T-helper 1 cell treated with Interleukin-12 subunit alpha and Interleukin-12 subunit beta and Interleukin-4 antibody, amounts not matched to agents 30 ng/mL and 1 ng/mL, for 36 hours (primary cell): ENCODE measurements around the gene PEAK3. TPM values are rescaled to one million over a fixed set of nuclear protein-coding genes. Genes with fewer than 3 reads are reported as not detected.

ENCODE experiments used
- intact Hi-C: fragments of 100-400 bp; cut with micrococcal nuclease; formaldehyde crosslinking; loops from one replicate; pipeline ENCODE4 v1.15.1; 2024
- total RNA-seq: library from RNA; stranded (reverse); gene quantifications from 2 replicates; pipeline ENCODE4 v1.2.3, GENCODE V29; 2022

Gene PEAK3
- total RNA-seq, 1 donor from 2014 or later: 1.2 TPM

DNA sequence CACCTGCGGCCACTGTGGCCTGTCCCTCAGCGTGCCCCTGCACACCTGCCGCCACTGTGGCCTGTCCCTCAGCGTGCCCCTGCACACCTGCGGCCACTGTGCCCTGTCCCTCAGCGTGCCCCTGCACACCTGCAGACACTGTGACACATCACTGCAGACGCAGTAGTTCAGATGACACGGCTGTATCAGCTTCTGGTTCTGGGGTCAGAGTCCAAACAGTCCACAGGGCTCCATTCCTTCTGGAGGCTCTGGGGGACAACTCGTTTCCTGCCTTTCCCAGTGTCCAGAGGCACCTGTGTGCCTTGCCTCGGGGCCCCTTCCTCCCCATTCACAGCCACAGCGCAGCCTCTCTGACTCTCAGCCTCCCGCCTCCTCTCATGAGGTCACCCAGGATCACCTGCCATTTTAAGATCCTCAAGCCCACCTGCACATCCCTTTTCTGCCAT is 39.9 kb downstream of the PEAK3 start:
- intact Hi-C loops: no loop called here

DNA sequence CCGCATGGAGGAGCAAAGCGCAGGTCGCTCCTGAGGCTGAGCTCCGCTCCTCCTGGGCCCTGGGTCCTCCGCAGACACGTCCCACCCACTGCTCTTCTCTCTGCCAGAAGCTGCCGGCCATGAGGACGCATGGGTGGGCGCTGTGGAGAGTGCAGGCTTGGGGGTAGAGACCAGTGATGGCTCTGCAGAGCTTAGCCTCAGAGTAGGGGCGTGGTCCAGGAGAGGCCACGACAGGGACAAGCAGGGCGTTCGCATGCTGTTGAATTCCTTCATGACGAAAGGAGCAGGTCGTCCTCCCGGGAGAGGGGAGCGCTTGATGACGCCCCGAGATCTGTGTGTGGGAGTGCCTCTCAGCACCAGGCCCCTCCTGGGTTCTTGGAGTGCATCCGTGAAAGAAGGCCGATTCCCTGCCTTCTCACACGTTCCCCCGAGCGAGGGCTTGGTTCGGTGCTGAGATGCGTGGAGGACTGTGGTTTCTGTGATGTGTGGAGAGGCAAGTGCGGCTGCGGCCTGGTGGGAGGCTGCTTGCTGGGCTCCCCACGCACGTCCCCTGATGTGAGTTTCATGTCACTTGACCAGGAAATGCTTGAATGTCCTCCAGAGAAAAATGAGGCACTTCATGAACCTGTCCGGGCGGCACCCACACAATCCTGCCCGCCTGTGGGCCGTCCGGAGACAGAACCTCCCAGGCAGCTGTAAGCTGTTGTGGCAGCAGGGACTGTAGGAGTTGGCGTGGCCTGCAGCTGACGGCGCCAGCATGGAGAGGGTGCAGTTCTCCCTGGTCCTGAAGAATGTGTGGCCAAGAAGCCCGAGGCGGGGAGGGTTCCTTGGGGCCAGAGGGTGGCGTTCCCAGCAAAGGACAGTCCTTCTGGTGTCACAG is 40.9 kb downstream of the PEAK3 start:
- intact Hi-C loops: no loop called here

DNA sequence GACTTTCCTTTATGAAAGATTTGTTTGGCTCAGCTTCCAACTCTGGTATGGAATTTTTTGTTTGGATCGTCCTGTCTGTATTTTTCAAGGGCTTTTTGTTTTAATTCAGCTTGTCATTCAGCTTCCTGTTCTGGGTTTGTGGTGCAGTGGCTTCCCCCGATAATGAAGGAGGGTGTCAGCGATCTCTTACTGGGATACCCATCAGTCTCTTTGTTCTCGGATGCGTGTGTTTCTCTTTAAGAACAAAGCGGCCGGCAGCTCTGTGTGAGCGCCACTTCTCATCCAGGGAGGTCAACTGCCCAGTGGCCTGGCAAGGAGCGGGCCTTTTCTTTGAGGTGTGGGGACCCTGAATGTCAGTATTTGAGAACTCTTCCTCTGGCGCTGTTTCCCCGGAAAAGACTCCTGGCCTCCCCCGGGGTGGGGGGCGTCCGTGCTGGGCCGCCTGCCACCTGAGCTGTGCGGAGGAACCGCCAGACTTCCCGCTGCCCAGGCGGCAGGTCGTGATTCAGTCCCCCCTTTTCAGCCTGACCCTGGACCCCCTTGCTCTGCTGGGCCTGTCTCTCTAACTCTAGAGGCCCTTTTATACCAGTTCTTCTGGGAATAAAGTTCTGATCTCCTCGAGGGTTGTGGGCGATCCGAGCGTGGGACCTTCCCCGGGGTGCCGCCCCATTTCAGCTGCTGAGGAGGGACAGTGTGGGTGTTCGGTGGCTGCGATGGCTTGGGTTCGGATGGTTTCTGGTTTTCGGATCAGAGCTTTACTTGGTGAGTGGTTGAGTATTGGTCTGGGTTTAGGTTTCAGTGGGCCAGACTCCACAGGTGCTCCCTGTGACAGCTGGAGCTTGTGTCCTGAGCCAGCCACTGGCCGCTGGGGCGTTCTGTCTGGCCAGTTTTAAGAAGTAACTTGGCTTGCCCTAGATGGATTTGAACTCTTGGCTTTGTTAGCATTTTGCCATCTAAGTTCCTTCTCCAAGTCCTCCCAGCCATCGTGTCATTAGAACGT is 41.9 kb downstream of the PEAK3 start:
- intact Hi-C loops: loop anchor here (5.0 kb wide), 1 partner anchor 217 kb away; the partner anchor contains the start of gene LMNB2

DNA sequence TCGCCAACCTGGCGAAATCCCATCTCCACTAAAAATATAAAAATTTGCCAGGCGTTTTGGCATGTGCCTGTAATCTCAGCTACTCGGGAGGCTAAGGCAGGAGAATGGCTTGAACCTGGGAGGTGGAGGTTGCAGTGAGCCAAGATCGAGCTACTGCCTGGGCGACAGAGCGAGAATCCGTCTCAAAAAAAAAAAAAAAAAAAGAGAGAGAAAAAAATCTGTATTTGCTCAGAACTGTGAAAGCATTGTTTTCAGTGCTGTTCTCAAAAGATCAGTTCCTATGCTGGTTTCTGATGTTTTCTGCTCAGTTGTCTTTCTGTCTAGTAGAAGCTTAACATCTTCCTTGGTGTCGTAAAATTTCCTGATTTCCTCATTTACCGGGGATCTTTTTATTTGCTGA is 42.8 kb downstream of the PEAK3 start:
- intact Hi-C loops: loop anchor here (5.0 kb wide), 1 partner anchor 218 kb away; the partner anchor contains the start of gene LMNB2

DNA sequence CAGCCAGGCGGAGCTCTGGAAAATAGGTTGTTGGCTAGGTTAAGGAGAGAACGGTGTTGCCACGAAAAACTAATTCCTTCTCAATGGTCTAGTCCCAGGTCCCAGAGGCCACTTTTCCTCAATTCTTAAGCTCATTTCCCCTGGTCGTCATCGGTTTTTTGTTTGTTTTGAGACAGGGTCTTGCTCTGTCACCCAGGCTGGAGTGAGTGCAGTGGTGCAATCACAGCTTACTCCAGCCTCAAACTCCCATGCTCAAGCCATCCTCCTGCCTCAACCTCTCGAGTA is 44.2 kb downstream of the PEAK3 start:
- intact Hi-C loops: loop anchor here (1.0 to 5.0 kb wide), 3 partner anchors 141 to 383 kb away; partner anchors contain the start of genes IZUMO4, LMNB2 and MOB3A

DNA sequence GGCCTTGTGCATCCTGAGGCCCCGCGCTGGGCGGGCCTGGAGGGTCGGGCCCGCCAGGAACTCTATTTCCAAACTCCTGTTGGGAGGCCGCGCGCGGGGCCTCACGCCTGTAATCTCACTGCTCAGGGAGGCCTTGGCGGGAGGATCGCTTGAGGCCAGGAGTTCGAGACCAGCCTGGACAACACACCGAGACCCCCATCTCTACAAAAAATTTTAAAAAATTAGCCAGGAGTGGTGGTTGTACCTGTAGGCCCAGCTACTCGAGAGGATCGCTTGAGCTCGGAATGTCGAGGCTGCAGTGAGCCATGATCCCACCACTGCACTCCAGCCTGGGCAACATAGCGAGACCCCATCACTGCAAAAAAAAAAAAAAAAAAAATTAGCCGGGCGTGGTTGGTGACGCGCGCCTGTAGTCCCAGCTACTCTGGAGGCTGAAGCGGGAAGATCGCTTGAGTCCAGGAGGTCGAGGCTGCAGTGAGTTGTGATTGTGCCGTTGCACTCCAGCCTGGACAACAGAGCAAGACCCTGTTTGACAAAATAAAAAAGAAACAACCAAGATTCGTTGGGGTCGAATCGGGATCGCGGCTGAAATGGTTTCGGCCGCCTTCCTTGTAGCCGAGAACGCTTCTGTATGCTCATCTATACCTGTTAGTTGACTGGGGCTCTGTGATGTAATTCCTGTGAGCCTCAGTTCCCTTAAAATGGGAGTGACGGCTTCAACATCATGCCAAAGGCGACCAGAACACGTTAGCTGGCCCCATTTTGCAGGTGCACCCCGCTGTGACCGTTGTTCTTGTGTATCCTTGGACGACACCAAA is 44.7 kb downstream of the PEAK3 start:
- intact Hi-C loops: loop anchor here (1.0 to 5.0 kb wide), 3 partner anchors 140 to 384 kb away; partner anchors contain the start of genes IZUMO4, LMNB2 and MOB3A

DNA sequence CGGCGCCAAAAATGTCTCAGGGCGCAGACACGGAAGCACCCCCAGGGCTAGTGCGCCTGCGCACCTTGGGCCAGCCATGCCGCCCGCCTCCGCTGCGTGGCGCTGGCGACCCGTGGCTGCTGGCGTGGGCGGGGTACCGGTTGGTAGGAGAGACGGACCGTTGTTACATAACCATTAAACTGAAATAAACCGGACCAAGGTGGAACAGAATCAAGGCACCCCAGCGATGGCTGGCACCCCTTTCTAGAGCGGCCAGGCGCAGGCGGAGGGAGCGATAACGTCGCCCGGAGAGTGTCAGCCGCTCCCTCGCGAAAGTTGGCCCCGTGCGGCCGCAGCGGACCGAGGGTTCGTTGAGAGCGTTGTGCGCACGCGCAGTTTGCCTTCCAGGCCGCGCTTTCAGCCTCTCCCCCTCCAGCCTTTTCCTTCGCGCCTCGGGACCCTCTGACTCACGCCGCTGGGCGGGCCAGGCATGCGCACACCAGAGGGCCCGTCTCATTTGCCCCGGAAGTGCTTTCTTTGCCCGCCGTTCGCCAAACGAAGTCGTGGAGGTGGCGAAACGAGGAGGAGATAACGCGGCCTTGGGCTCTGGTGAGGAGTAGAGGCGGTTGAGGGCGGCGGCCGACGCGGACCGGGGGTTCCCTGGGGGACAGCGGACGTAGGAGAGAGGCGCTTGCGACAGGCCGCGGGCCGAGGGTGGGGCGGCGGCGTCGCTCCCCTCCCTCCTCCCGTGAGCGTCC is 45.5 kb downstream of the PEAK3 start, which contains the start of the genes PLEKHJ1 and SF3A2:
Gene PLEKHJ1 (minus strand): TSS at position 16 of the 737 bp plus-strand sequence. CDS start 81 bp downstream, outside the sequence.
Gene SF3A2 (plus strand): TSS at position 511 of the 737 bp plus-strand sequence. CDS start 6,595 bp downstream, outside the sequence.
- intact Hi-C loops: loop anchor here (1.0 to 5.0 kb wide), 13 partner anchors 22 to 401 kb away; partner anchors contain the start of genes AP3D1, IZUMO4, LMNB2 and MOB3A

DNA sequence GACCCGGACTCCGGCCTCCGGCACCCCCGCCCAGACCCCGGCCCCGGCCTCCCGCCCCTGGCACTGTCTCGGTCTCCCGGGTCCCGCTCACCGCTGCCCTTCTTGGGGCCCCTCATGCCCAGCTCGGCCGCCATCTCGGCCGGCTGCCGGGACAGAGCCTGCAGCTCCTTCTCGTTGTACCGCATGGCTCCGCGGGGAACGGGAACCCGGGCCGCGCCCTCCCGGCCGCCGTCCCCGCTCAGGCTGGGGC is 46.0 kb downstream of the PEAK3 start:
- intact Hi-C loops: loop anchor here (1.0 to 5.0 kb wide), 12 partner anchors 22 to 401 kb away; partner anchors contain the start of genes AP3D1, IZUMO4, LMNB2 and MOB3A

DNA sequence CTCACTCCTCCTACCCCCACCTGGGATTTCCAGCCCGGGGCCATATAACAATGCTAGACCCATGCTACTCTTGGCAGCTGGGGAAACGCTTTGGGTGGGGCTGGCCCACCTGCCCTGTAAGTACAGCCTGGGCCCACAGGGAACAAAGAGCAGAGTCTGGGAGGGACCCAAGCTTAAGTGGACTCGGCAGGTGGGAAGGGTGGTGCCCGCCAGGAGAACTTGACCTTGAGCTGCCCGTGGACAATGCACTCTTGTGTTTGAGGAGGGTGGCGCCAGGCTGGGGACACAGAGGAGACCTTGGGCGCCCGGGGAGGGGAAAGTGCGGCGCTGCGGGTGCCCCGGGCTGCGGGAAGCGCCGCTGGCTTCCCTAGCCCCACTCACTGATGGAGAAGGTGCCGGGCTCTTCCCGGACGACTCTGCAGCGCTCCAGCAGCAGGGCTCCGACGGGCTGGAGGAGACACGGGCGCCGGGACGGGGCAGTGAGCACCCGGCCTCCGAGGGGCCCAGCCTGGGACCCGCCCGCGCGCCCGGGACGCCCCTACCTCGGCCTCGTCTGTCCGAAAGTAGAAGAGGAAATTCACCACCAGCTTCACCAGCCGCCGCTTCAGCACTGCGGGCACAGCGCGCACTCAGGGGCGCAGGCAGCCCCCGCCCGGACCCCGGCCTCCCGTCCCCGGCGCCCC is 46.5 kb downstream of the PEAK3 start:
- intact Hi-C loops: loop anchor here (1.0 to 5.0 kb wide), 12 partner anchors 23 to 402 kb away; partner anchors contain the start of genes AP3D1, IZUMO4, LMNB2 and MOB3A

DNA sequence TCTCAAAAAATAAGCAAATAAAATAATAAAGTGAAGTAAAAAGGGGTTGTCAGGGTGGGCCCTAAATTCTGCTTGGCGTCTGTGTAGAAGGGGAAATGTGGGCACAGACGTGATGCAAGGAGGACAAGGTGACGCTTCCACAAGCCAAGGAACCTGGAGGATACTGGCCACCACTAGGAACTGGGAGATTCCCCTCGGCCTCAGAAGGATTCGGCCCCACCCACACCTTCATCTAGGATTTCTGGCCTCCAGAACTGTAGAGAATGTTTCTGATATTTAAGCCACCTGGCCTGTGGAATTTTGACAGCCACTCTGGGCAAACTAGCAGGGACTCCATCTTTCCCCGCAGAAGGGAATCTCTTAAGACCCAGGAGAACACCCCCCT is 47.0 kb downstream of the PEAK3 start:
- intact Hi-C loops: loop anchor here (5.0 kb wide), 1 partner anchor 222 kb away; the partner anchor contains the start of gene LMNB2

DNA sequence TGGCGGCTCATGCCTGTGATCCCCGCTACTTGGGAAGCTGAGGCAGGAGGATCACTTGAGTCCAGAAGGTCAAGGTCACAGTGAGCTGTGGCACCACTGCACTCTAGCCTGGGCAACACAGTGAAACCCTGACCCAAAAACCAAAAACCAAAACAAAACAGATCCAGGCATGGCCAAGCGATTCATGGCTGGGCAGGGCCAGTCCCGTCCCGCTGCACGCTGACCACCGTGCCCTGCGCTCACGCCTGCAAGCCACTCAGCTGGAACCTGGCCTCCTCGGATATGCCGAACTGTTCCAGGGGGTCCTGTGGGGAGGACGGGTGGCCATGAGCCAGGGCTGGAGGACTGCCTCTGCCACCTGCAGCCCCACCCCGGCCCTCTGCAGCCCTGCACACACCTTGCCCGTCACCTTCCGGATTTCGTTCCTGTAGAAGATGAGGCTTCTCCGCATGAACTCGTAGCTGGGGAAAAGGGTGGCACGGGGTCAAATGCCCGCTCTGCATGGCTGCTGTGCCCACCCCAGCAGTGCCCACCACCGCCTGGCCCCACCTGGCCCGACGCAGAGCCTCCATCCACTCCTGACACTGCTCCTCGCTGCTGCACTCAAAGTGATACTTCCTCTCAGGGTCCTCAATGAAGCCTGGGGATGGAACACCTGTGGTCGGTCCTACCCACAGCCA is 48.2 kb downstream of the PEAK3 start:
- intact Hi-C loops: no loop called here

DNA sequence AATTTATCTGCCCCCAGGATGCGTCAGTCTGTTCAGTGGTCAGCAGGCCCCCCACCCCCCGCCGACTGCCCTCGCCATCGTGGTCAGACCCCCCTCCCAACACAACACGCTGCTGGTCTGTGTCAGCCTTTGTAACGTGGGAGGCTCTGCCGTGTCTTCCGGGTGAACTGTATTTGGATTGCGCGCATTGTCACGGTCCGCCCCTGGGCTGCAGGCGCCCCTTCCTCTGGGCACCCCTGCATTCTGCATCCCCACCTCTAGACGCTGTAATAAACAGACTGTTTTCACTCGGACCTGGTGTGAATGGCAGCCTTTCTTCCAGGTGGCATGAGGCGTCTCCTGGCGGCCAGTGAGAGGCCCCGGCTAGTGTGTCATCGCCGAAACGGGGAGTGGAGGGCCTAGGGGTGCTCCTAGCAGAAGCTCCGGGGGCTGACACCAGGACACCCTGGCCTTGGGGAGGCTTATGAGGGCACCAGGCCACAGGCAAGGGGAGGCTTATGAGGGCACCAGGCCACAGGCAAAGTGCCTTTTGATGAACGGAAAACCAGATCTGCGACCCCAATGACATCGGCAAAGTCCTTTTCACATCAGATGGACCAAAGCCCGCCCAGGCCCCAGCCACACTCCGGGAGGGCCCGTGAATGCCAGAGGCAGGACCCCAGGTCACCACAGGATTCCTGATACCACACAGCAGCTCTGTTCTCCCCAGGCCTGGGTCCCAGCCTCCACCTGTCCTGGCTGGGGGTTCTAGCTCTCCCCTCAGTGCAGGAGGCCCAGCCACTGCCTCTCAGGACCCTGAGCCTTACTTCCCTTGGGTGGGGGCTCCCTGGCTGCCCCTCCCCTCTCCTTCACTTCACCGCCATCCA is 49.5 kb downstream of the PEAK3 start:
- intact Hi-C loops: no loop called here

DNA sequence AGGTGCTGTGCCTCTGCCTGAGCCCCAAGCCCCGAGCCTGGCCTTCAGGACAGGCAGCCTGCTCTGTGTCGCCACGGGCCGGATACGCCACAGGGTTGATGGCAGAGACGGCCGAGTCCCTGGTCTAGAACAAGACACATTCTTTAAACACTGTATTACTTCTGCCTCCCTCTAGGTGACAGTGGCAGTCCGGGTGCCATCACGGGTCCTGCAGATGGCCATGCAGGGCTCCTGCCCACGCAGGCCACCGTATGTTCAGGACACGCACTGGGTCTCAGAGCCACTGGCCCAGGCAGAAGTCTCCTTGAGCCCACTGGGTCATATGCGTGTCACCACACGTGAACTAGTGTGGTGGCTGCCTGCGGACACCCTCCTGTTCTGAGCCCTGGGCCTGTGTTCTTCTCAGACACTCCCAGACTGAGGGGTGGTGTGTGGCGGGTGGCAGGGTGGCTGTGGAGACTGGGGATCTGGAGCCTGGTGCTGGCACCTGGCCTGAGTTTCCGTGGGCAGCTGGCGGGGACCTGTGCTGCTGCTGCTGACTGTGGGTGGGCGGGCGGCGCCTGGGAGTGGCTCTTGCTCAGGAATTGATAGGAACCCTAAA is 50.3 kb downstream of the PEAK3 start:
- intact Hi-C loops: no loop called here

DNA sequence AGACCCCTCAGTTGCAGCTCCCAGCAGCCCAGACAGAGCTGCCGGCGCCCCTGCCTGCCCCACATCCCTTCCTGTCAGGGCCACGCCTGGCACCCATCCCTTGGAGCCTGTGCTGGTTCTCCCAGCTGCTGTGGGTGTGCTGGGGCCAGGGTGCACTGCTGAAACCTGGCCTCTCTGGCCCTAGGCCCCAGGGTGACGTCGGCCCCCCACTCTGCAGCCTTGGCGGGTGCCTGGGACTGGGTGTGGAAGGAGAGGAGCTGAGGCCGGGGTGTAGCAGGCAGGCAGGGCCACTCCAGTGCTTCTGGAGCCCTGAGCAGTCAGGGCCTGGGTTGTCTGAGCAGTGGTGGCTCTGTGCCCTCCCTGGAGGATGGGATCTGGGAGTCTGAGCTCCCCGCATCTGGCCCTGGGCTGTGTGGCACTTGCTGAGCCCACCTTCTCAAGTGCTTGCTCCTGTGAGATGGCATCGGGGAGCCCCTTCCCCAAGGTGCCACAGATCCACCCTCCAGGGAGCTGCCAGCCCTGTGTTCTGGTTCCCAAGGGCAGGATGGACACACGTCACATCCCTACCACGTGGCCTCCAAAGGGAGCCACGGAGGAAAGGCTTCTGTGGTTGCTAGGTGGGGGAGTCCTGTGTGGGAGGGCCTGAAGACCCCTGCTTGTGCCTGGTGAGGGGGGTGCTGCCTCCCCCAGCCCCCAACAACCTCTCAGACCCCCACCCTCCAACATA is 51.0 kb downstream of the PEAK3 start:
- intact Hi-C loops: no loop called here

DNA sequence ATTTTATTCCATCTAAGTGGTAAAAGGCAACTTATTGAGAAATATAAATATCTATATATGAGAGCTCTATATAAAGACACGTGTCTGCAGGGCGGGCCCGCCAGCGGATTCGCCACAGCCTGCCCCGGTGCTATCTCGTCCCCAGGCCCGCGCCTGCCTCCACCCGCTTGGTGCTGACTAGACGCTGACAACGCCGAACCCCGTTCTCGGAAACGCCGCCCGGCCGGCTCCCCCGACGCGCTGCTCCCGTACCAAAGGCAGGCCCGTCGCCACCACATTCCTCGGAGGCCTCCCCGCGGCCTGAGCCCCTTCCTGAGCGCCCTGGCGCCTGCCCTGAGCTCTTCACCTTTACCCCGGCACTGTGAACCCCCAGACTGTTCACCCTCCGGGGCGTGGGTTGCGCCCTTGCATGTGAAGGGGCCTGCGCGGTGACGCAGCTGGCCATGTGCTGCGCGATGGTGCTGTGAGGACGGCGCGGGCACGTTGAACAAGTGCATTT is 51.9 kb downstream of the PEAK3 start:
- intact Hi-C loops: no loop called here
